GM10847 (cell line): Measurements from ENCODE around the gene IGF2BP2.

ENCODE experiments used
- POLR2A ChIP-seq: IDR thresholded peaks from 2 replicates; pipeline ENCODE4 v1.6.1; 2011; ENCODE audit not compliant: insufficient read length; ENCODE audit errors: extremely low read depth

Gene IGF2BP2

GRCh38 chr3:185846037-185846436, 21.2 kb upstream of the IGF2BP2 start:
- no peak for TF ChIP-seq POLR2A

- no peak for TF ChIP-seq POLR2A
Observed at GRCh38 chr3:185844051-185844450, 19.2 kb upstream of the IGF2BP2 start.

GRCh38 chr3:185843635-185844034, 18.8 kb upstream of the IGF2BP2 start:
- no peak for TF ChIP-seq POLR2A

GRCh38 chr3:185843126-185843525, 18.3 kb upstream of the IGF2BP2 start:
- TF ChIP-seq POLR2A, result no peak

GRCh38 chr3:185842241-185842640, 17.4 kb upstream of the IGF2BP2 start:
- no peak for TF ChIP-seq POLR2A

GRCh38 chr3:185837414-185837813, 12.6 kb upstream of the IGF2BP2 start:
- no peak for TF ChIP-seq POLR2A

- TF ChIP-seq POLR2A, result no peak
Observed at GRCh38 chr3:185831990-185832389, 7.1 kb upstream of the IGF2BP2 start.

- no peak for TF ChIP-seq POLR2A
Observed at GRCh38 chr3:185831195-185831594, 6.4 kb upstream of the IGF2BP2 start.

- TF ChIP-seq POLR2A, result no peak
Observed at GRCh38 chr3:185830018-185830797, 5.4 kb upstream of the IGF2BP2 start.

GRCh38 chr3:185828755-185829154, 3.9 kb upstream of the IGF2BP2 start:
- TF ChIP-seq POLR2A, result no peak

- TF ChIP-seq POLR2A, result no peak
Observed at GRCh38 chr3:185827595-185828344, 2.9 kb upstream of the IGF2BP2 start.

- TF ChIP-seq POLR2A, result no peak
Observed at GRCh38 chr3:185825639-185826481, 1.0 kb upstream of the IGF2BP2 start.

- no peak for TF ChIP-seq POLR2A
Observed at GRCh38 chr3:185824051-185825005, 514 bp downstream of the IGF2BP2 start.
